ENCODE measurements around the gene GUCY1B1. TPM values are rescaled to one million over a fixed set of nuclear protein-coding genes. Genes with fewer than 3 reads are reported as not detected.

The GUCY1B1 gene
- total RNA-seq, 1 experiment from 2014 or later = not detected

DNA sequence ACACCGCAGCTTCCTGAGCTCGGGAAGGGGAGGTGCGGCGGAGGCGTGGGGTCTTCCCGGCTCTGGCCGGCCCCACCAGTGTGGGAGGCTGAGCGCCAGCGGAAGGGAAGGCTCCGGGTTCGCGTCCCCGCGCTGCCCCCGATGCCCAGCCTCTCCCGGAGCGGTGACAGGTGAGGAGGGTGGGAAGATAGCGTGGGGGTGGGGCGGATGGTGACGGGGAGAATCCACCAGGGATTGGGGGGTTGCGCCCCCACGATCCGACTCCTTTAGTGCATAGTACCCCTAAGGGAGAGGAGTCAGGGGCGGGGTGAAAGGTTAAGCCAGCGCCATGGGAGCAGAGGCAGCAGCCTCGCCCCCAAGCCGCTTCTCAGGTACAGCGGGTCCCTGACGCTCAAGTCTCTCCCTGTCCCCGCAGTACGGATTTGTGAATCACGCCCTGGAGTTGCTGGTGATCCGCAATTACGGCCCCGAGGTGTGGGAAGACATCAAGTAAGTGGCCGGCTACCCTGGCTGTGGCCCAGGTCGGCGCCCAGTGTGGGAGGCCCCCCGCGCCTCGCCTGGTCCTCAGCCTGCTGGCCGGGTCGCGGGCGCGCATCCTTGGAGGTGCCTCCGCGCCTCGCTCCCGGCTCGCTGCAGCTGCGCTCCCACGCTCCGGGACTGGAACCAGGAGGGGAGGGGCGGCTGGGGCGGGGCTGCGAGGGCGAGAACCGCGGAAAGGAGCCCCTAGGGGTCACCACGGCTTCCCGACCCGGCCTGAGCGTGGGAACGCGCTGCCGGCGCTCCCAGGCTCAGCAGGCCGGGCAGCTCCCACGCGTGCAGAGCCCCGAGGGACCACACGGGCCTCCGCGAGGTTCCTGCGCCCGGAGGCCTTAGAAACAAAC is 791 bp downstream of the GUCY1B1 start (continued):
- TF ChIP-seq, protein P1, sequence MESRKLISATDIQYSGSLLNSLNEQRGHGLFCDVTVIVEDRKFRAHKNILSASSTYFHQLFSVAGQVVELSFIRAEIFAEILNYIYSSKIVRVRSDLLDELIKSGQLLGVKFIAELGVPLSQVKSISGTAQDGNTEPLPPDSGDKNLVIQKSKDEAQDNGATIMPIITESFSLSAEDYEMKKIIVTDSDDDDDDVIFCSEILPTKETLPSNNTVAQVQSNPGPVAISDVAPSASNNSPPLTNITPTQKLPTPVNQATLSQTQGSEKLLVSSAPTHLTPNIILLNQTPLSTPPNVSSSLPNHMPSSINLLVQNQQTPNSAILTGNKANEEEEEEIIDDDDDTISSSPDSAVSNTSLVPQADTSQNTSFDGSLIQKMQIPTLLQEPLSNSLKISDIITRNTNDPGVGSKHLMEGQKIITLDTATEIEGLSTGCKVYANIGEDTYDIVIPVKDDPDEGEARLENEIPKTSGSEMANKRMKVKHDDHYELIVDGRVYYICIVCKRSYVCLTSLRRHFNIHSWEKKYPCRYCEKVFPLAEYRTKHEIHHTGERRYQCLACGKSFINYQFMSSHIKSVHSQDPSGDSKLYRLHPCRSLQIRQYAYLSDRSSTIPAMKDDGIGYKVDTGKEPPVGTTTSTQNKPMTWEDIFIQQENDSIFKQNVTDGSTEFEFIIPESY (IDR thresholded peaks at IDR 0.05; ENCODE audit: extremely low read depth, insufficient replicate concordance, low read length) = no peak
- no peak for TF ChIP-seq SP1 (IDR thresholded peaks at IDR 0.05; ENCODE audit: low read depth)
- no peak for TF ChIP-seq POLR2AphosphoS5 (IDR thresholded peaks at IDR 0.05; ENCODE audit: low read depth, low read length)
- no peak for TF ChIP-seq EZH2phosphoT487 (IDR thresholded peaks at IDR 0.05; ENCODE audit: borderline replicate concordance)
- no peak for TF ChIP-seq ELF1 (IDR thresholded peaks at IDR 0.05; ENCODE audit: borderline replicate concordance, low read depth)
- no peak for TF ChIP-seq ZNF274 (IDR thresholded peaks at IDR 0.05; ENCODE audit: low read depth, low read length)
- no peak for TF ChIP-seq SRF (IDR thresholded peaks at IDR 0.05; ENCODE audit: low read depth)
- TF ChIP-seq FOSL1 (IDR thresholded peaks at IDR 0.05; ENCODE audit: low read depth) = no peak

DNA sequence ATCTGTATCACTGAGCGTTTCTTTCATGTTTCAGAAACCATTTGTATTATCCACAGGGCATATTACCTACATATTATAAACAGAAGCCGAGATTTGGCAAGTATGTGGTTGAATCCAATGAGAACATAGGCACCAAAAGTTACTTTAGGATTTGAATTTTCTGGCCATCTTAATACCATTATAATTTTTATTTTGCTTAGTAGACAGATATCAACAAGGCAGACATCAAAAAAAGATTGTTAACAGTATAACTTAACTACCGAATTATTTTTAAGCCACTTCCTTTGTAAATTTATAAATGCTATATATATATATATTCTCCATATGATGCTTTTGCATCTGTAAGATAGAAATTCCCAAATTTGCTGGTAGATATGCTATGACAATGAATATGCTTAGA is 2.2 kb downstream of the GUCY1B1 start:
- Histone ChIP-seq H3K36me3 (ENCODE audit: control insufficient read depth in 1 of 2, insufficient read depth in 2 of 2, low read length in 2 of 2) (no peaks in the 10 kb centered on the region), H3K4me2 (ENCODE audit: low read length) (no peak overlapping the region), H3K27me3 (ENCODE audit: insufficient read depth, low read length) (no peaks in the 10 kb centered on the region), H3K4me3 (replicated peaks in 1 of 2; ENCODE audit: low read depth in 1 of 2, low read length in 2 of 2) (no peak overlapping the region), H3K9me2 (ENCODE audit: insufficient read depth) (no peaks in the 10 kb centered on the region), H3K27ac (ENCODE audit: low read depth, low read length) (no peak overlapping the region), H4K20me1 (ENCODE audit: insufficient read depth) (no peaks in the 10 kb centered on the region), H3K9ac (ENCODE audit: low read length) (no peak overlapping the region), H2AFZ (ENCODE audit: low read depth, low read length, poor library complexity, severe bottlenecking) (no peak overlapping the region), H3K9me3 (ENCODE audit: control insufficient read depth in 1 of 2, insufficient read depth in 1 of 2, low read depth in 1 of 2, low read length in 2 of 2) (no peaks in the 10 kb centered on the region), H3K4me1 (ENCODE audit: control insufficient read depth in 1 of 2, insufficient read depth in 2 of 2, low read length in 2 of 2) (no peaks in the 10 kb centered on the region), H3K79me2 (ENCODE audit: insufficient read depth, low read length) (no peaks in the 10 kb centered on the region)
- ChIA-PET CTCF (no interaction called here), RAD21 (ENCODE audit: low non-redundant PET in 1 of 2, low total read pairs in 2 of 2, uncharacterized antibody in 2 of 2, unreplicated experiment in 2 of 2) (no interaction called here), POLR2A (no interaction called here)
- BruUV-seq (replicated peaks) = no TSS peak
- ATAC-seq (no peak), DNase-seq (ENCODE audit: low read depth, low spot score) (no peak)
- intact Hi-C loops (cut with micrococcal nuclease) = no loop called here
- TF ChIP-seq CBX3 (IDR thresholded peaks at IDR 0.05; ENCODE audit: low read depth) (no peak), RAD21 (IDR thresholded peaks at IDR 0.05; ENCODE audit: low read depth) (no peak)
- TF ChIP-seq, protein P2, sequence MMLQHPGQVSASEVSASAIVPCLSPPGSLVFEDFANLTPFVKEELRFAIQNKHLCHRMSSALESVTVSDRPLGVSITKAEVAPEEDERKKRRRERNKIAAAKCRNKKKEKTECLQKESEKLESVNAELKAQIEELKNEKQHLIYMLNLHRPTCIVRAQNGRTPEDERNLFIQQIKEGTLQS (IDR thresholded peaks at IDR 0.05) = no peak

Measured in HCT116 (cell line).